Transverse colon (tissue), 4 donors: ENCODE measurements around the gene MUCL3. TPM values are rescaled to one million over a fixed set of nuclear protein-coding genes. Genes with fewer than 3 reads are reported as not detected.

Experiments
- DNase-seq: peaks from one replicate; pipeline ENCODE4 v3.0.0-alpha.2; 2019
- H3K27ac ChIP-seq, 4 donors: fragments of 200-600 bp; sonication (generic); 2 replicates each; pipeline ENCODE4 v1.5.1; 2016 to 2018; ENCODE audit warnings: inconsistent platforms in 4 of 4
- H3K27me3 ChIP-seq: fragments of 200-600 bp; sonication (generic); 2 replicates; pipeline ENCODE4 v1.5.1; 2017; ENCODE audit warnings: inconsistent platforms
- H3K36me3 ChIP-seq, 4 donors: fragments of 200-600 bp; sonication (generic); 2 replicates each; pipeline ENCODE4 v1.5.1; 2017 to 2019; ENCODE audit warnings: inconsistent platforms in 4 of 4
- H3K4me1 ChIP-seq, 4 donors: fragments of 200-600 bp; sonication (generic); 2 replicates each; pipeline ENCODE4 v1.5.1; 2017 to 2020; ENCODE audit warnings: inconsistent platforms in 4 of 4
- H3K4me3 ChIP-seq, 4 donors: fragments of 200-600 bp; sonication (generic); 1 replicate in 1 of 4; 2 replicates in 3 of 4; pipeline versions ENCODE4 v1.5.1 to v1.6.1; 2017 to 2019; ENCODE audit warnings: inconsistent platforms in 4 of 4
- H3K9me3 ChIP-seq, 2 donors: fragments of 200-600 bp; sonication (generic); 2 replicates each; pipeline ENCODE4 v1.5.1; 2017 to 2019; ENCODE audit warnings: inconsistent platforms in 2 of 2
- CTCF ChIP-seq, 5 experiments: fragments of 200-600 bp in 3 of 5; fragments of 450-650 bp in 2 of 5; sonication (generic) in 3 of 5; IDR thresholded peaks; 1 replicate in 2 of 5; 2 replicates in 3 of 5; pipeline ENCODE4 v1.5.1; 2016 to 2017; ENCODE audit warnings: antibody characterized with exemption in 5 of 5, inconsistent platforms in 3 of 5, mild to moderate bottlenecking in 2 of 5, moderate library complexity in 1 of 5
- EP300 ChIP-seq: sonication (generic); formaldehyde crosslinking; IDR thresholded peaks from one replicate; pipeline ENCODE4 v1.6.1; 2017; ENCODE audit warnings: antibody characterized with exemption, low read depth
- POLR2A ChIP-seq: fragments of 450-650 bp; IDR thresholded peaks from one replicate; pipeline ENCODE4 v1.6.1; 2016; ENCODE audit warnings: antibody characterized with exemption, mild to moderate bottlenecking, moderate library complexity
- POLR2AphosphoS5 ChIP-seq, 3 donors: sonication (generic); formaldehyde crosslinking; IDR thresholded peaks; one replicate each; pipeline ENCODE4 v1.6.1; 2016; ENCODE audit warnings: antibody characterized with exemption in 3 of 3
- WGBS, 2 donors: methylation state at CpG; one replicate each; pipeline ENCODE4 v1.1.5; 2018; ENCODE audit warnings: low coverage in 1 of 2; 5-methylcytosine and 5-hydroxymethylcytosine counted together
- in situ Hi-C, 4 donors: fragments of 200-750 bp; cut with MboI; loops; one replicate each; pipeline versions ENCODE4 v1.15.0 to v1.15.1; 2017; ENCODE audit warnings: low sequenced_read_pairs in 3 of 4, low pct_ligation_motif_present in 1 of 4, low pct_unique_long_range_greater_than_20kb in 1 of 4
- intact Hi-C: fragments of 100-400 bp; cut with DNase I; formaldehyde crosslinking; loops from one replicate; pipeline ENCODE4 v1.15.1; 2023; ENCODE audit warnings: low total_unique reads
- total RNA-seq, 4 donors: library from RNA; depleted of rRNA; stranded (reverse); fragments of >200 nt; gene quantifications; one replicate each; pipeline ENCODE4 v1.1.0, GENCODE V29; 2016

MUCL3 gene
- total RNA-seq, 4 donors from 2014 or later = 0.16 to 0.41 TPM; not detected in 2

DNA sequence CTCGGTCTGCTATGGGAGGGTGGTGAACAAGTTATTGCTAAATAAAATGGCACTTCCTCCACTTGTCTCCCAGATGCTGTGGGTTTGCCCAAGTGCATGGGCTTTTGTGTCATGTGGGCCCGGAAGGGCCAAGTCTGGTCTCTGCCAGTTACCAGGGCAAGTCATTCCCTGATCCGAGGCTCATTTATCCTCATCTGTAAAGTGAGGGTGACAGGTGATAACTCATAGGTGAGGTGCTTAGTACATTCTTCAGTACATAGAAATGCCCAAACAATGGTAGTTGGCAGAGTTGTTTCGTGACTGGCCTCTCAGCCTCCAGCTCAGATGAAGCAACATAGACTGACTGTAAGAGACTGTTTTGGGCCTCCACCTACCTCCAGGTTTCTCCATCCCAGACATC lies 2.0 kb upstream of the MUCL3 start:
- 77% methylated on average over 4 of the region's 4 CpGs; no CpG with 5 or more reads in 1 of the 2 donors for WGBS, 2 donors
- Histone ChIP-seq H3K9me3 (no peaks in the 10 kb centered on the region), H3K4me3 (no peak overlapping the region), H3K27me3 (peaks cover 31% of the 10 kb centered on the region), H3K36me3 (no peaks in the 10 kb centered on the region), H3K4me1 (no peaks in the 10 kb centered on the region), H3K27ac (no peak overlapping the region)
- intact Hi-C loops = no loop called here
- TF ChIP-seq POLR2AphosphoS5 (IDR thresholded peaks at IDR 0.05) (no peak), CTCF (IDR thresholded peaks at IDR 0.05) (no peak), EP300 (no peak), POLR2A (no peak)
- no peak for DNase-seq
- in situ Hi-C loops = loop anchor here in 2 of 4 donors (10.0 to 25.0 kb wide), 2 partner anchors 106 to 124 kb away; no protein-coding TSS in a partner anchor

DNA sequence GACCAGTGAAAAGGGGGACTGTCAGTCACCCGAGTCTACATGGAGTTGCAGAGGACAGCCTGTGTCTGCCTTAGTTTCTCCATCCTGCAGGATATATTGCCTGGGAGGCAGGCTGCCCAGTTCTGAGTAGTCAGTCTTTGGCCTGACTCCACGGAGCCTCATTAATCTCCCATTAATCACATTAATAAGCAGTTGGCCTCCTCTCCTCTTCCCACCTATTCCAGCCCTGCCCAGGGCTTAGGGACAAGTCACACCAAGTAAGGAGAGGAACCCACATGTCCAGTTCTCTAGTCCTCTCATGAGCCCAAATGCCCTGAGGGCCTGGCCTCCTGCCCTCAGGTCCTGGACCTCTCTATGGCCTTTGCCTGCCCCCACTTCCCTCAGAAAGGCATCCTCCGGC lies 1.3 kb upstream of the MUCL3 start:
- in situ Hi-C loops = loop anchor here in 2 of 4 donors (10.0 to 25.0 kb wide), 2 partner anchors 105 to 123 kb away; no protein-coding TSS in a partner anchor
- Histone ChIP-seq H3K9me3 (no peaks in the 10 kb centered on the region), H3K27me3 (peaks cover 39% of the 10 kb centered on the region), H3K4me1 (no peaks in the 10 kb centered on the region), H3K27ac (no peak overlapping the region), H3K36me3 (no peaks in the 10 kb centered on the region), H3K4me3 (no peak overlapping the region)
- 58% methylated on average over 3 of the region's 3 CpGs; no CpG with 5 or more reads in 1 of the 2 donors for WGBS, 2 donors
- intact Hi-C loops = no loop called here
- no peak for TF ChIP-seq EP300
- no peak for TF ChIP-seq POLR2AphosphoS5 (IDR thresholded peaks at IDR 0.05)
- no peak for TF ChIP-seq CTCF (IDR thresholded peaks at IDR 0.05)
- TF ChIP-seq POLR2A = no peak
- no peak for DNase-seq

GRCh38 chr6:30942338-30943060 lies 1.7 kb downstream of the MUCL3 start:
- Histone ChIP-seq H3K27me3 (peaks cover 41% of the 10 kb centered on the region), H3K4me1 (no peaks in the 10 kb centered on the region), H3K36me3 (no peaks in the 10 kb centered on the region), H3K4me3 (no peak overlapping the region), H3K27ac (no peak overlapping the region), H3K9me3 (no peaks in the 10 kb centered on the region)
- TF ChIP-seq CTCF (IDR thresholded peaks at IDR 0.05) = peak in 4 of 5 experiments; percentile 22 to 50 (median 28)
- no peak for TF ChIP-seq POLR2AphosphoS5 (IDR thresholded peaks at IDR 0.05)
- 13% methylated on average over 15 of the region's 15 CpGs; no CpG with 5 or more reads in 1 of the 2 donors for WGBS, 2 donors
- in situ Hi-C loops (loop anchor here in 1 of 4 donors (25.0 kb wide), 1 partner anchor 120 kb away; no protein-coding TSS in a partner anchor), intact Hi-C loops (no loop called here)
- DNase-seq = peak; percentile 76

DNA sequence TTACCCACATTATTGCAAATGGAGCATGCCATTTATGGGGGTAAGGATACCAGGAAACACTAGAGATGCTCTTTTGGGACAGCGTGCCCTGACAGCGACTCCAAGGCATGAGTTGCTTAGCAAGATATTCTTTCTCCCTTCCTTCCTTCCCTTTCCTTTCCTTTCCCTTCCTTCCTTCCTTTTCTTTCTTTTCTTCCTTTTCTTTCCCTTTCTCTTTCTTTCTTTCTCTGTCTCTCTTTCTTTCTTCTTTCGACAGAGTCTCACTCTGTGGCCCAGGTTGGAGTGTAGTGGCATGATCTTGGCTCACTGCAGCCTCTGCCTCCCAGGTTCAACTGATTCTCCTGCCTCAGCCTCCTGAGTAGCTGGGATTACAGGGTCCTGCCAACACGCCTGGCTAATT lies 3.3 kb downstream of the MUCL3 start:
- no peaks in the 10 kb centered on the region for H3K9me3 ChIP-seq
- TF ChIP-seq CTCF (IDR thresholded peaks at IDR 0.05) (no peak), POLR2AphosphoS5 (IDR thresholded peaks at IDR 0.05) (no peak), POLR2A (no peak), EP300 (no peak)
- no peak overlapping the region for H3K4me3 ChIP-seq
- no peak overlapping the region for H3K27ac ChIP-seq
- no peak for DNase-seq
- H3K27me3 ChIP-seq = peaks cover 34% of the 10 kb centered on the region
- 84 to 94% methylated on average over 2 to 4 of the region's 4 CpGs for WGBS, 2 donors
- H3K4me1 ChIP-seq = no peaks in the 10 kb centered on the region
- H3K36me3 ChIP-seq = no peaks in the 10 kb centered on the region
- in situ Hi-C loops (loop anchor here in 1 of 4 donors (25.0 kb wide), 1 partner anchor 118 kb away; no protein-coding TSS in a partner anchor), intact Hi-C loops (no loop called here)
